Esophagus muscularis mucosa (tissue), 4 donors: ENCODE results near the gene TLE3. TPM values are rescaled to one million over a fixed set of nuclear protein-coding genes. Genes with fewer than 3 reads are reported as not detected.

Source experiments
- DNase-seq: peaks from one replicate; pipeline ENCODE4 v3.0.0-alpha.2; 2017; ENCODE audit errors: extremely low spot score
- H3K27ac ChIP-seq, 4 donors: fragments of 200-600 bp; sonication (generic); replicated peaks in 1 of 4; 1 replicate in 3 of 4; 2 replicates in 1 of 4; pipeline ENCODE4 v1.5.1; 2016 to 2019; ENCODE audit warnings: mild to moderate bottlenecking in 1 of 4
- H3K27me3 ChIP-seq, 4 donors: fragments of 200-600 bp; sonication (generic); one replicate each; pipeline versions ENCODE4 v1.5.1 to v1.6.0; 2016 to 2019
- H3K36me3 ChIP-seq, 4 donors: fragments of 200-600 bp; sonication (generic); one replicate each; pipeline ENCODE4 v1.5.1; 2016 to 2019
- H3K4me1 ChIP-seq, 4 donors: fragments of 200-600 bp; sonication (generic); one replicate each; pipeline ENCODE4 v1.5.1; 2016 to 2019
- H3K4me3 ChIP-seq, 4 donors: fragments of 200-600 bp; sonication (generic); 1 replicate in 2 of 4; 2 replicates in 2 of 4; pipeline ENCODE4 v1.5.1; 2016 to 2019; ENCODE audit warnings: mild to moderate bottlenecking in 4 of 4, moderate library complexity in 1 of 4
- H3K9me3 ChIP-seq, 4 donors: fragments of 200-600 bp; sonication (generic); 1 replicate in 3 of 4; 2 replicates in 1 of 4; pipeline ENCODE4 v1.5.1; 2016 to 2019
- CTCF ChIP-seq, 3 experiments: fragments of 200-600 bp in 2 of 3; fragments of 450-650 bp in 1 of 3; sonication (generic) in 2 of 3; IDR thresholded peaks; one replicate each; pipeline ENCODE4 v1.5.1; 2017 to 2019; ENCODE audit warnings: antibody characterized with exemption in 3 of 3, mild to moderate bottlenecking in 2 of 3, moderate library complexity in 1 of 3
- EP300 ChIP-seq: sonication (generic); formaldehyde crosslinking; IDR thresholded peaks from one replicate; pipeline ENCODE4 v1.6.1; 2017; ENCODE audit warnings: antibody characterized with exemption
- POLR2A ChIP-seq: fragments of 450-650 bp; IDR thresholded peaks from one replicate; pipeline ENCODE4 v1.6.1; 2017; ENCODE audit warnings: antibody characterized with exemption, moderate library complexity, mild to moderate bottlenecking, low read depth
- POLR2AphosphoS5 ChIP-seq, 2 donors: sonication (generic); formaldehyde crosslinking; IDR thresholded peaks; one replicate each; pipeline ENCODE4 v1.6.1; 2017; ENCODE audit warnings: antibody characterized with exemption in 2 of 2
- WGBS: methylation state at CpG from one replicate; pipeline ENCODE4 v1.1.5; 2018; 5-methylcytosine and 5-hydroxymethylcytosine counted together
- intact Hi-C: fragments of 100-400 bp; cut with DNase I; formaldehyde crosslinking; loops from one replicate; pipeline ENCODE4 v1.15.1; 2023
- total RNA-seq, 4 donors: library from RNA; depleted of rRNA; stranded (reverse); fragments of >200 nt; gene quantifications; one replicate each; pipeline versions ENCODE4 v1.1.0 to v1.2.1, GENCODE V29; 2016

TLE3 gene
- total RNA-seq, 4 donors from 2014 or later: 35.7 to 81.3 (median 59.2) TPM

DNA sequence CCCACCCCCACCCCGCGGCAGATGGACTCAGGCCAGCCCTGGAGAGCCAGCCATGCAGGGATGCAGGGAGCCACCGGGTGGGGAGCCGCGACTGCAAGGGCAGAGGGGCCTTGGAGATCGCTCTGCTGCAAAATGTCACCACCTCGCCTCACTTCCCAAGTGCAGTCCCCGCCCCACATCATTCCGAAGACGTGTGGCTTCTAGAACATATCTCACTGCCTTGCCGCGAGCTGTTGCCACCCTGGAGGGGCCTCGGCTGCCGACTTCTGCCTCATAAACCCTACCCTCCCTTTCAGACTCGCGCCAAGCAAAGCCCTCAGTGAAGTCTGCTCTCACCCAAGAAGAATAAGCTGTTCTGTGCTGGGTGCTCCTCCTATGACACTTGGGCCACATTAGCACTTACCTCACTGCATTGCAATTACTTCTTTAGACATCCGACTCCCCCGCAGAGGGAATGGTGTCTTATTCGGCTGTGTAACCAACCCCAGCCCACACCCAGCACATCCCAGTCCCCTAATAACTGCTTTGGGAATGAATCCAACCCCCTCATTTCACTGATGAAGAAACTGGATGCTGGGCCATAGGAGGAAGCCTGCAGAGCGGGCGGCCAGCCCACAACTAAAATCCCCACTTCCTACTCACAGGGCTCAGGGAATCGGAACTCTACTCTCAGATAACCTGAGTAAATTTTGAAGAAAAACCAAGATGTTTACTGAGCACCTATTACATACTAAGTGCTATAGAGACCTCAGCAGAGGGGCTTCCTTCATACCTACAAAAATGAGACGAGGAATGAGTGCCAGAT is 8.6 kb downstream of the TLE3 start:
- intact Hi-C loops: no loop called here
- DNase-seq: no peak
- no peaks in the 10 kb centered on the region for H3K9me3 ChIP-seq
- no peaks in the 10 kb centered on the region for H3K27me3 ChIP-seq
- H3K36me3 ChIP-seq: peaks cover 0 to 46% (median 19%) of the 10 kb centered on the region in 4 donors
- TF ChIP-seq CTCF (IDR thresholded peaks at IDR 0.05): no peak
- no peak for TF ChIP-seq EP300
- TF ChIP-seq POLR2A: no peak
- TF ChIP-seq POLR2AphosphoS5 (IDR thresholded peaks at IDR 0.05): peak; percentile 54 to 58
- H3K4me3 ChIP-seq: peak overlapping the region; percentile 20 to 39 (median 24)
- WGBS: 59% methylated on average over 17 of the region's 23 CpGs
- peaks cover 44 to 82% (median 73%) of the 10 kb centered on the region in 4 donors for H3K4me1 ChIP-seq
- H3K27ac ChIP-seq: peak overlapping the region; percentile 51 to 92 (median 62)

GRCh38 chr15:70088455-70088854 is 9.3 kb downstream of the TLE3 start:
- Histone ChIP-seq H3K36me3 (peaks cover 0 to 52% (median 19%) of the 10 kb centered on the region in 4 donors), H3K27me3 (no peaks in the 10 kb centered on the region), H3K27ac (peak overlapping the region; percentile 51 to 92 (median 62)), H3K4me3 (peak overlapping the region; percentile 20 to 39 (median 24)), H3K4me1 (peaks cover 43 to 82% (median 70%) of the 10 kb centered on the region in 4 donors), H3K9me3 (no peaks in the 10 kb centered on the region)
- intact Hi-C loops: no loop called here
- WGBS: 64% methylated on average over 3 of the region's 3 CpGs
- DNase-seq: no peak
- no peak for TF ChIP-seq POLR2A
- TF ChIP-seq CTCF (IDR thresholded peaks at IDR 0.05): no peak
- TF ChIP-seq POLR2AphosphoS5 (IDR thresholded peaks at IDR 0.05): no peak
- no peak for TF ChIP-seq EP300

- 80% methylated on average over 12 of the region's 12 CpGs for WGBS
- Histone ChIP-seq H3K27me3 (no peaks in the 10 kb centered on the region), H3K27ac (peak overlapping the region in 3 of 4 donors; percentile 53 to 92 (median 70)), H3K9me3 (no peaks in the 10 kb centered on the region), H3K4me3 (no peak overlapping the region), H3K36me3 (peaks cover 0 to 58% (median 22%) of the 10 kb centered on the region in 4 donors), H3K4me1 (peaks cover 37 to 82% (median 66%) of the 10 kb centered on the region in 4 donors)
- no peak for TF ChIP-seq CTCF (IDR thresholded peaks at IDR 0.05)
- no peak for TF ChIP-seq EP300
- TF ChIP-seq POLR2A: no peak
- no peak for TF ChIP-seq POLR2AphosphoS5 (IDR thresholded peaks at IDR 0.05)
- DNase-seq: no peak
- intact Hi-C loops: no loop called here
Measured at GRCh38 chr15:70087708-70088352, 9.9 kb downstream of the TLE3 start.

GRCh38 chr15:70086636-70087035 is 11.1 kb downstream of the TLE3 start:
- H3K27me3 ChIP-seq: no peaks in the 10 kb centered on the region
- intact Hi-C loops: no loop called here
- peak overlapping the region in 1 of 4 donors; percentile 1 for H3K27ac ChIP-seq
- peaks cover 0 to 70% (median 34%) of the 10 kb centered on the region in 4 donors for H3K36me3 ChIP-seq
- H3K4me3 ChIP-seq: no peak overlapping the region
- H3K9me3 ChIP-seq: no peaks in the 10 kb centered on the region
- TF ChIP-seq EP300 (no peak), POLR2A (no peak)
- 70% methylated on average over 5 of the region's 5 CpGs for WGBS
- peaks cover 28 to 75% (median 59%) of the 10 kb centered on the region in 4 donors for H3K4me1 ChIP-seq
- no peak for DNase-seq

- intact Hi-C loops: no loop called here
Measured at GRCh38 chr15:70084461-70084860, 13.3 kb downstream of the TLE3 start.

More at GRCh38 chr15:70084461-70084860, 13.3 kb downstream of the TLE3 start:
- no peaks in the 10 kb centered on the region for H3K9me3 ChIP-seq
- H3K27ac ChIP-seq: no peak overlapping the region
- DNase-seq: no peak
- no peaks in the 10 kb centered on the region for H3K27me3 ChIP-seq
- H3K36me3 ChIP-seq: peaks cover 0 to 79% (median 46%) of the 10 kb centered on the region in 4 donors
- WGBS: 100% methylated on average over 6 of the region's 6 CpGs
- H3K4me1 ChIP-seq: peaks cover 16 to 59% (median 40%) of the 10 kb centered on the region in 4 donors
- H3K4me3 ChIP-seq: no peak overlapping the region
- no peak for TF ChIP-seq CTCF (IDR thresholded peaks at IDR 0.05)
- TF ChIP-seq POLR2AphosphoS5 (IDR thresholded peaks at IDR 0.05): no peak
- no peak for TF ChIP-seq POLR2A
- no peak for TF ChIP-seq EP300
